ENCODE measurements around the gene RALB. TPM values are rescaled to one million over a fixed set of nuclear protein-coding genes. Genes with fewer than 3 reads are reported as not detected.

RALB gene
- total RNA-seq: 39.9 TPM

GRCh38 chr2:120252225-120253020 lies at the start of gene RALB:
RALB (plus strand) TSS chr2:120252852; CDS start chr2:120278665, 25,813 bp downstream.
- FAIRE-seq: no peak
- DNase-seq (ENCODE audit: low spot score in 2 of 2): peak; percentile 99

- DNase-seq (ENCODE audit: low spot score in 2 of 2): no peak
- FAIRE-seq: no peak
Measured at GRCh38 chr2:120203251-120204021, 49.2 kb upstream of the RALB start.

GRCh38 chr2:120204022-120204405 lies 48.6 kb upstream of the RALB start:
- FAIRE-seq: no peak

GRCh38 chr2:120204417-120204816 lies 48.2 kb upstream of the RALB start:
- DNase-seq (ENCODE audit: low spot score in 2 of 2) (no peak), FAIRE-seq (no peak)

More at GRCh38 chr2:120204022-120204405, 48.6 kb upstream of the RALB start:
- DNase-seq (ENCODE audit: low spot score in 2 of 2): no peak

GRCh38 chr2:120204945-120205670 lies 47.5 kb upstream of the RALB start:
- FAIRE-seq (no peak), DNase-seq (ENCODE audit: low spot score in 2 of 2) (no peak)

GRCh38 chr2:120206022-120206581 lies 46.5 kb upstream of the RALB start:
- no peak for FAIRE-seq
- DNase-seq (ENCODE audit: low spot score in 2 of 2): no peak

GRCh38 chr2:120208381-120209353 lies 44.0 kb upstream of the RALB start:
- FAIRE-seq (no peak), DNase-seq (ENCODE audit: low spot score in 2 of 2) (no peak)

- DNase-seq (ENCODE audit: low spot score in 2 of 2) (no peak), FAIRE-seq (no peak)
Measured at GRCh38 chr2:120209427-120210269, 43.0 kb upstream of the RALB start.

GRCh38 chr2:120210270-120210693 lies 42.4 kb upstream of the RALB start:
- FAIRE-seq (no peak), DNase-seq (ENCODE audit: low spot score in 2 of 2) (no peak)

GRCh38 chr2:120218181-120218580 lies 34.5 kb upstream of the RALB start:
- FAIRE-seq (no peak), DNase-seq (ENCODE audit: low spot score in 2 of 2) (no peak)

- no peak for FAIRE-seq
- DNase-seq (ENCODE audit: low spot score in 2 of 2): no peak
Measured at GRCh38 chr2:120219291-120219690, 33.4 kb upstream of the RALB start.

- no peak for DNase-seq (ENCODE audit: low spot score in 2 of 2)
- FAIRE-seq: no peak
Measured at GRCh38 chr2:120219766-120220165, 32.9 kb upstream of the RALB start.

GRCh38 chr2:120220756-120221155 lies 31.9 kb upstream of the RALB start:
- no peak for FAIRE-seq
- no peak for DNase-seq (ENCODE audit: low spot score in 2 of 2)

- no peak for FAIRE-seq
Measured at GRCh38 chr2:120221616-120222015, 31.0 kb upstream of the RALB start.

GRCh38 chr2:120222186-120223033 lies 30.2 kb upstream of the RALB start:
- FAIRE-seq: no peak
- DNase-seq (ENCODE audit: low spot score in 2 of 2): no peak

More at GRCh38 chr2:120221616-120222015, 31.0 kb upstream of the RALB start:
- no peak for DNase-seq (ENCODE audit: low spot score in 2 of 2)

GRCh38 chr2:120223034-120223912 lies 29.4 kb upstream of the RALB start, which contains the start of gene TMEM185B:
TMEM185B (minus strand) TSS chr2:120223400; CDS start chr2:120222976, 424 bp downstream.
- DNase-seq (ENCODE audit: low spot score in 2 of 2) (peak; percentile 97 to 98), FAIRE-seq (no peak)
